CD4-positive, alpha-beta memory T cell (primary cell): Measurements from ENCODE around the gene ITSN2. TPM values are rescaled to one million over a fixed set of nuclear protein-coding genes. Genes with fewer than 3 reads are reported as not detected.

Source experiments
- CTCF ChIA-PET: fragments of 350-600 bp; sonication (Branson Sonifier 250); formaldehyde crosslinking; loops from one replicate; lab custom pipeline; 2021; ENCODE audit warnings: inconsistent platforms; ENCODE audit not compliant: partially characterized antibody; lab: Charles Lee
- POLR2A ChIA-PET: fragments of 350-600 bp; sonication (Branson Sonifier 250); formaldehyde crosslinking; loops from one replicate; lab custom pipeline; 2021; ENCODE audit not compliant: partially characterized antibody; lab: Charles Lee
- DNase-seq, 5 donors: peaks; one replicate each; pipeline versions ENCODE4 v3.0.0 to v3.0.0-alpha.2; 2020 to 2022; ENCODE audit warnings: mixed read lengths in 1 of 5
- H3K27ac ChIP-seq: one replicate; pipeline ENCODE4 v1.7.0; 2013; ENCODE audit warnings: low read depth, low read length
- H3K27me3 ChIP-seq: 2 replicates; pipeline ENCODE4 v1.7.0; 2013; ENCODE audit warnings: mild to moderate bottlenecking, low read length, moderate library complexity; ENCODE audit not compliant: insufficient read depth
- H3K36me3 ChIP-seq: 2 replicates; pipeline ENCODE4 v1.7.0; 2013; ENCODE audit warnings: mild to moderate bottlenecking, low read length, moderate library complexity; ENCODE audit not compliant: insufficient read depth
- H3K4me1 ChIP-seq: 2 replicates; pipeline ENCODE4 v1.7.0; 2013; ENCODE audit warnings: mild to moderate bottlenecking, low read length, moderate library complexity; ENCODE audit not compliant: insufficient read depth
- H3K4me3 ChIP-seq, 2 donors: one replicate each; pipeline ENCODE4 v1.7.0; 2013; ENCODE audit warnings: low read length in 2 of 2, mild to moderate bottlenecking in 1 of 2
- H3K9me3 ChIP-seq, 2 donors: one replicate each; pipeline ENCODE4 v1.7.0; 2013; ENCODE audit warnings: low read length in 2 of 2, control low read depth in 1 of 2; ENCODE audit not compliant: control insufficient read depth in 1 of 2
- H3K27ac Mint-ChIP-seq, 7 donors: one replicate each; pipeline ENCODE4 v1.8.0; 2020 to 2021; ENCODE audit warnings: mixed read lengths in 7 of 7, mild to moderate bottlenecking in 6 of 7, inconsistent platforms in 3 of 7, moderate library complexity in 3 of 7
- H3K27me3 Mint-ChIP-seq, 2 donors: one replicate each; pipeline ENCODE4 v1.8.0; 2020 to 2021; ENCODE audit warnings: mixed read lengths in 2 of 2
- H3K36me3 Mint-ChIP-seq, 2 donors: one replicate each; pipeline ENCODE4 v1.8.0; 2020 to 2021; ENCODE audit warnings: mixed read lengths in 2 of 2, inconsistent platforms in 1 of 2, mild to moderate bottlenecking in 1 of 2
- H3K4me1 Mint-ChIP-seq, 4 donors: one replicate each; pipeline ENCODE4 v1.8.0; 2020 to 2021; ENCODE audit warnings: mixed read lengths in 4 of 4, mild to moderate bottlenecking in 1 of 4
- H3K4me3 Mint-ChIP-seq, 8 donors: one replicate each; pipeline ENCODE4 v1.8.0; 2020 to 2021; ENCODE audit warnings: mixed read lengths in 8 of 8, mild to moderate bottlenecking in 7 of 8, moderate library complexity in 6 of 8, inconsistent platforms in 3 of 8
- H3K9me3 Mint-ChIP-seq, 8 donors: one replicate each; pipeline ENCODE4 v1.8.0; 2020 to 2021; ENCODE audit warnings: mixed read lengths in 8 of 8, mild to moderate bottlenecking in 5 of 8, inconsistent platforms in 3 of 8, moderate library complexity in 1 of 8
- intact Hi-C: fragments of 100-400 bp; cut with micrococcal nuclease; formaldehyde crosslinking; loops from one replicate; pipeline ENCODE4 v1.15.1; 2023
- polyA plus RNA-seq, 2 donors: library from polyadenylated mRNA; unstranded; fragments of 300-500 nt; fragmentation: Illumina TruSeq; gene quantifications; one replicate each; pipeline ENCODE4 v1.2.3, GENCODE V29; 2021
- total RNA-seq, 2 experiments: library from RNA; stranded (reverse); gene quantifications; one replicate each; pipeline ENCODE4 v1.2.3, GENCODE V29; 2021

ITSN2 gene
- total and polyA plus RNA-seq, 4 experiments from 2014 or later = 39.8 to 135 (median 102) TPM

GRCh38 chr2:24354957-24355356 is 5.4 kb downstream of the ITSN2 start:
- Histone ChIP-seq H3K36me3 (no peaks in the 10 kb centered on the region), H3K27ac (no peak overlapping the region), H3K4me3 (no peak overlapping the region), H3K9me3 (no peaks in the 10 kb centered on the region), H3K27me3 (no peaks in the 10 kb centered on the region), H3K4me1 (peaks cover 76% of the 10 kb centered on the region)
- DNase-seq = no peak
- Mint-ChIP-seq H3K4me1 (peaks cover 54 to 82% (median 69%) of the 10 kb centered on the region in 4 donors), H3K4me3 (peak overlapping the region in 6 of 8 donors; percentile 7 to 80 (median 46)), H3K27ac (peak overlapping the region in 4 of 7 donors; percentile 3 to 90 (median 32)), H3K36me3 (peaks cover 0 to 14% of the 10 kb centered on the region in 2 donors), H3K27me3 (no peaks in the 10 kb centered on the region), H3K9me3 (peaks cover 0 to 3% (median 0%) of the 10 kb centered on the region in 8 donors)
- intact Hi-C loops = no loop called here
- POLR2A ChIA-PET = no interaction called here
- CTCF ChIA-PET = no interaction called here

GRCh38 chr2:24354395-24354794 is 5.9 kb downstream of the ITSN2 start:
- CTCF ChIA-PET = no interaction called here
- Histone ChIP-seq H3K27me3 (no peaks in the 10 kb centered on the region), H3K4me1 (peaks cover 82% of the 10 kb centered on the region), H3K4me3 (no peak overlapping the region), H3K9me3 (no peaks in the 10 kb centered on the region), H3K36me3 (no peaks in the 10 kb centered on the region), H3K27ac (no peak overlapping the region)
- Mint-ChIP-seq H3K27me3 (no peaks in the 10 kb centered on the region), H3K4me3 (peak overlapping the region in 4 of 8 donors; percentile 2 to 35 (median 18)), H3K36me3 (peaks cover 0 to 14% of the 10 kb centered on the region in 2 donors), H3K4me1 (peaks cover 58 to 83% (median 72%) of the 10 kb centered on the region in 4 donors), H3K27ac (peak overlapping the region in 1 of 7 donors; percentile 10), H3K9me3 (peaks cover 0 to 3% (median 0%) of the 10 kb centered on the region in 8 donors)
- no peak for DNase-seq
- POLR2A ChIA-PET = no interaction called here
- intact Hi-C loops = no loop called here

- Histone ChIP-seq H3K4me3 (no peak overlapping the region), H3K27me3 (no peaks in the 10 kb centered on the region), H3K36me3 (no peaks in the 10 kb centered on the region), H3K9me3 (no peaks in the 10 kb centered on the region), H3K27ac (no peak overlapping the region), H3K4me1 (peaks cover 82% of the 10 kb centered on the region)
- POLR2A ChIA-PET = no interaction called here
- Mint-ChIP-seq H3K4me1 (peaks cover 62 to 83% (median 74%) of the 10 kb centered on the region in 4 donors), H3K36me3 (peaks cover 2 to 11% of the 10 kb centered on the region in 2 donors), H3K4me3 (peak overlapping the region in 4 of 8 donors; percentile 2 to 45 (median 30)), H3K27me3 (no peaks in the 10 kb centered on the region), H3K9me3 (peaks cover 0 to 3% (median 0%) of the 10 kb centered on the region in 8 donors), H3K27ac (no peak overlapping the region)
- CTCF ChIA-PET = no interaction called here
- DNase-seq = no peak
- intact Hi-C loops = no loop called here
These were observed 6.4 kb downstream of the ITSN2 start for GRCh38 chr2:24353973-24354372.

GRCh38 chr2:24353364-24353763 is 7.0 kb downstream of the ITSN2 start:
- Mint-ChIP-seq H3K36me3 (peaks cover 2 to 11% of the 10 kb centered on the region in 2 donors), H3K27ac (peak overlapping the region in 1 of 7 donors; percentile 41), H3K4me3 (peak overlapping the region in 4 of 8 donors; percentile 1 to 35 (median 23)), H3K27me3 (no peaks in the 10 kb centered on the region), H3K9me3 (peaks cover 0 to 3% (median 0%) of the 10 kb centered on the region in 8 donors), H3K4me1 (peaks cover 61 to 81% (median 72%) of the 10 kb centered on the region in 4 donors)
- intact Hi-C loops = no loop called here
- H3K27ac ChIP-seq = no peak overlapping the region
- no peaks in the 10 kb centered on the region for H3K36me3 ChIP-seq
- H3K4me3 ChIP-seq = no peak overlapping the region
- no peaks in the 10 kb centered on the region for H3K9me3 ChIP-seq
- ChIA-PET CTCF (no interaction called here), POLR2A (no interaction called here)
- no peak for DNase-seq
- H3K27me3 ChIP-seq = no peaks in the 10 kb centered on the region
- H3K4me1 ChIP-seq = peaks cover 82% of the 10 kb centered on the region

GRCh38 chr2:24352664-24353063 is 7.7 kb downstream of the ITSN2 start:
- Mint-ChIP-seq H3K4me1 (peaks cover 57 to 75% (median 67%) of the 10 kb centered on the region in 4 donors), H3K9me3 (peaks cover 0 to 3% (median 0%) of the 10 kb centered on the region in 8 donors), H3K36me3 (peaks cover 2 to 8% of the 10 kb centered on the region in 2 donors), H3K27me3 (no peaks in the 10 kb centered on the region), H3K4me3 (peak overlapping the region in 4 of 8 donors; percentile 2 to 48 (median 35)), H3K27ac (no peak overlapping the region)
- Histone ChIP-seq H3K4me1 (peaks cover 79% of the 10 kb centered on the region), H3K27me3 (no peaks in the 10 kb centered on the region), H3K9me3 (no peaks in the 10 kb centered on the region), H3K4me3 (no peak overlapping the region), H3K36me3 (no peaks in the 10 kb centered on the region), H3K27ac (no peak overlapping the region)
- intact Hi-C loops = no loop called here
- ChIA-PET POLR2A (no interaction called here), CTCF (no interaction called here)
- no peak for DNase-seq

GRCh38 chr2:24351981-24352380 is 8.4 kb downstream of the ITSN2 start:
- Mint-ChIP-seq H3K4me3 (no peak overlapping the region), H3K9me3 (peaks cover 0 to 3% (median 0%) of the 10 kb centered on the region in 8 donors), H3K27ac (no peak overlapping the region), H3K36me3 (peaks cover 2 to 4% of the 10 kb centered on the region in 2 donors), H3K4me1 (peaks cover 54 to 70% (median 64%) of the 10 kb centered on the region in 4 donors), H3K27me3 (no peaks in the 10 kb centered on the region)
- CTCF ChIA-PET = no interaction called here
- peaks cover 83% of the 10 kb centered on the region for H3K4me1 ChIP-seq
- POLR2A ChIA-PET = no interaction called here
- H3K4me3 ChIP-seq = no peak overlapping the region
- H3K27me3 ChIP-seq = no peaks in the 10 kb centered on the region
- H3K27ac ChIP-seq = no peak overlapping the region
- no peaks in the 10 kb centered on the region for H3K36me3 ChIP-seq
- no peak for DNase-seq
- intact Hi-C loops = no loop called here
- H3K9me3 ChIP-seq = no peaks in the 10 kb centered on the region

- peak overlapping the region in 5 of 8 donors; percentile 13 to 60 (median 48) for H3K4me3 Mint-ChIP-seq
- no peak overlapping the region for H3K4me3 ChIP-seq
- CTCF ChIA-PET = no interaction called here
- peaks cover 83% of the 10 kb centered on the region for H3K4me1 ChIP-seq
- H3K9me3 Mint-ChIP-seq = peaks cover 0 to 3% (median 0%) of the 10 kb centered on the region in 8 donors
- POLR2A ChIA-PET = interaction anchor here (1.8 kb wide), 1 partner anchor 9 kb away, joined by 6 read pairs; the partner anchor contains the start of gene ITSN2
- H3K27ac Mint-ChIP-seq = no peak overlapping the region
- H3K27me3 ChIP-seq = no peaks in the 10 kb centered on the region
- H3K27me3 Mint-ChIP-seq = no peaks in the 10 kb centered on the region
- H3K36me3 Mint-ChIP-seq = peaks cover 2% of the 10 kb centered on the region in 2 donors
- intact Hi-C loops = no loop called here
- H3K9me3 ChIP-seq = no peaks in the 10 kb centered on the region
- H3K27ac ChIP-seq = no peak overlapping the region
- no peaks in the 10 kb centered on the region for H3K36me3 ChIP-seq
- DNase-seq = no peak
- peaks cover 55 to 66% (median 61%) of the 10 kb centered on the region in 4 donors for H3K4me1 Mint-ChIP-seq
These were observed 8.8 kb downstream of the ITSN2 start for GRCh38 chr2:24351627-24351938.
